ENCODE measurements around the gene CCNL2. TPM values are rescaled to one million over a fixed set of nuclear protein-coding genes. Genes with fewer than 3 reads are reported as not detected.
"Not testable (repeated sequence)": the region's sequence is repeated elsewhere in the genome, so short reads cannot be mapped to it uniquely, and the experiment has no call there.

Gene CCNL2
- 144 and 146 TPM in 2 replicates for total RNA-seq

- Mint-ChIP-seq H3K4me1 (peaks cover 42% of the 10 kb centered on the region), H3K9me3 (no peaks in the 10 kb centered on the region), H3K27me3 (no peaks in the 10 kb centered on the region), H3K4me3 (peak within 1 kb of the TSS; percentile 92), H3K27ac (peak within 1 kb of the TSS; percentile 90), H3K36me3 (ENCODE audit: low read depth) (peaks cover 68% of the 10 kb centered on the region)
- intact Hi-C loops (cut with micrococcal nuclease) = loop anchor here (1.0 to 5.0 kb wide), 5 partner anchors 8 to 216 kb away; partner anchors contain the start of genes AURKAIP1, DVL1, MIB2 and MRPL20
- DNase-seq = peak; percentile 100
Observed at GRCh38 chr1:1399187-1399871, at the start of gene CCNL2. Gene CCNL2 (minus strand): TSS chr1:1399335. CDS start chr1:1399306, 29 bp downstream.

DNA sequence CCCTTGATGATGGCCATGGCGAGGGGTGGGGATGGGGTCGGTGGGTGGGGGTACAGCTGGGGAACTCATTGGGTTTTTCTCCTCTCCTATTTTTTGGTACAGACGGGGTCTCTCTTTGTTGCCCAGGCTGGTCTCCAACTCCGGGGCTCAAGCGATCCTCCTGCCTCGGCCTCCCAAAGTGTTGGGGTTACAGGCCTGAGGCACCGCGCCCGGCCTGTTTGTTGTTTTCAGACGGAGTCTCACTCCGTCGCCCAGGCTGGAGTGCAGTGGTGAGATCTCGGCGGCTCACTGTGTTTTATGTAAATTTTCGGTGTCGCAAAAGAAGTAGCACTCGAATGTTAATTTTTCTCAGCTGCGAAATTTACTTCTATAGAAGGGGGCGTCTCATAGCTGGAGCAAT lies 47.5 kb upstream of the CCNL2 start:
- H3K27ac Mint-ChIP-seq; H3K4me1 Mint-ChIP-seq; H3K9me3 Mint-ChIP-seq; DNase-seq; H3K4me3 Mint-ChIP-seq; H3K36me3 Mint-ChIP-seq (ENCODE audit: low read depth); H3K27me3 Mint-ChIP-seq; intact Hi-C loops (cut with micrococcal nuclease): not testable (repeated sequence)

GRCh38 chr1:1442069-1442770 lies 43.1 kb upstream of the CCNL2 start:
- H3K36me3 Mint-ChIP-seq (ENCODE audit: low read depth) = no peaks in the 10 kb centered on the region
- intact Hi-C loops (cut with micrococcal nuclease) = no loop called here
- no peak overlapping the region for H3K4me3 Mint-ChIP-seq
- DNase-seq = no peak
- no peaks in the 10 kb centered on the region for H3K27me3 Mint-ChIP-seq
- no peaks in the 10 kb centered on the region for H3K9me3 Mint-ChIP-seq
- peaks cover 2% of the 10 kb centered on the region for H3K4me1 Mint-ChIP-seq
- no peak overlapping the region for H3K27ac Mint-ChIP-seq

- intact Hi-C loops (cut with micrococcal nuclease) = loop anchor here (2.0 kb wide), 1 partner anchor 34 kb away; the partner anchor contains the start of gene MRPL20
- H3K4me1 Mint-ChIP-seq = peaks cover 3% of the 10 kb centered on the region
- no peak overlapping the region for H3K4me3 Mint-ChIP-seq
- peak; percentile 88 for DNase-seq
- H3K27ac Mint-ChIP-seq = no peak overlapping the region
- H3K27me3 Mint-ChIP-seq = peaks cover 3% of the 10 kb centered on the region
- no peaks in the 10 kb centered on the region for H3K36me3 Mint-ChIP-seq (ENCODE audit: low read depth)
- H3K9me3 Mint-ChIP-seq = no peaks in the 10 kb centered on the region
Observed at GRCh38 chr1:1441002-1441888, 42.1 kb upstream of the CCNL2 start.

DNA sequence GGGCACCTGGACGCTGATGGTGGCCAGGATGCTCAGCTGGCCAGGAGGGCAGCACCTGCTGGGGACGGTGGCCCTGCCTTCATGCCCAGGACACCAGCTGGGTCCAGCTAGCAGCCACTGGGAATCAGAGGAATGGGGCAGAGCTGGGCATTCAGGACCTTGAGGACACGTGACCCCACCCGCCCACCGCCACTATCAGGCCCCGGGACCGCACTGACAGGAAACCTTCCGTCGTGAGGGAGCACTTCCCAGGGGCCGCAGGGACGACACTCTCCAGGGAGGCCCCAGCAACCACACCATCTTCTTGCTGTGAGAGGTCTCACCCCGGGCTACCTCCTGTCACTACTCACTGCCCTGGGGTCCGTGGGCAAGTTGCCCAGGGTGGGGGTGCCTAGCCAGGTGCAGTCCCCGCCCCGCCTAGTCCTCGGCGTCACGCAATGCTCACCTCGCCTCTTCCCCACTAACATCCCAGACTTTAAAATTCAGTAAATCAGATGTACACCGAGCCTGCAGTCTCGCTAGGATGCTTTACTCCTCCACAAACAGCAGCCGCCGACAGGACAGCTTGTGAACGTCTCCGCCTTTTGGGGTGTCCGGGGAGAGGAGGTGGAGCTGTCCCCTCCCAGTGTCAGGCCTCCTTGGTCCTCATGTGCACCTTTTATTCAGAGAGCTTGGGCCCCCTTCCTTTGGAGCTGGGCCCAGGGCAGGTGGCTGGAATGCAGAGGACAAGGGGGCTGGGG lies 41.3 kb upstream of the CCNL2 start:
- H3K27ac Mint-ChIP-seq = no peak overlapping the region
- H3K27me3 Mint-ChIP-seq = peaks cover 4% of the 10 kb centered on the region
- DNase-seq = no peak
- H3K9me3 Mint-ChIP-seq = no peaks in the 10 kb centered on the region
- no peak overlapping the region for H3K4me3 Mint-ChIP-seq
- intact Hi-C loops (cut with micrococcal nuclease) = loop anchor here (2.0 kb wide), 1 partner anchor 34 kb away; the partner anchor contains the start of gene MRPL20
- no peaks in the 10 kb centered on the region for H3K36me3 Mint-ChIP-seq (ENCODE audit: low read depth)
- peaks cover 4% of the 10 kb centered on the region for H3K4me1 Mint-ChIP-seq

GRCh38 chr1:1439546-1440261 lies 40.6 kb upstream of the CCNL2 start:
- Mint-ChIP-seq H3K27ac (no peak overlapping the region), H3K4me3 (no peak overlapping the region), H3K36me3 (ENCODE audit: low read depth) (no peaks in the 10 kb centered on the region), H3K27me3 (peaks cover 4% of the 10 kb centered on the region), H3K9me3 (no peaks in the 10 kb centered on the region), H3K4me1 (peaks cover 7% of the 10 kb centered on the region)
- intact Hi-C loops (cut with micrococcal nuclease) = loop anchor here (2.0 kb wide), 1 partner anchor 33 kb away; the partner anchor contains the start of gene MRPL20
- no peak for DNase-seq

DNA sequence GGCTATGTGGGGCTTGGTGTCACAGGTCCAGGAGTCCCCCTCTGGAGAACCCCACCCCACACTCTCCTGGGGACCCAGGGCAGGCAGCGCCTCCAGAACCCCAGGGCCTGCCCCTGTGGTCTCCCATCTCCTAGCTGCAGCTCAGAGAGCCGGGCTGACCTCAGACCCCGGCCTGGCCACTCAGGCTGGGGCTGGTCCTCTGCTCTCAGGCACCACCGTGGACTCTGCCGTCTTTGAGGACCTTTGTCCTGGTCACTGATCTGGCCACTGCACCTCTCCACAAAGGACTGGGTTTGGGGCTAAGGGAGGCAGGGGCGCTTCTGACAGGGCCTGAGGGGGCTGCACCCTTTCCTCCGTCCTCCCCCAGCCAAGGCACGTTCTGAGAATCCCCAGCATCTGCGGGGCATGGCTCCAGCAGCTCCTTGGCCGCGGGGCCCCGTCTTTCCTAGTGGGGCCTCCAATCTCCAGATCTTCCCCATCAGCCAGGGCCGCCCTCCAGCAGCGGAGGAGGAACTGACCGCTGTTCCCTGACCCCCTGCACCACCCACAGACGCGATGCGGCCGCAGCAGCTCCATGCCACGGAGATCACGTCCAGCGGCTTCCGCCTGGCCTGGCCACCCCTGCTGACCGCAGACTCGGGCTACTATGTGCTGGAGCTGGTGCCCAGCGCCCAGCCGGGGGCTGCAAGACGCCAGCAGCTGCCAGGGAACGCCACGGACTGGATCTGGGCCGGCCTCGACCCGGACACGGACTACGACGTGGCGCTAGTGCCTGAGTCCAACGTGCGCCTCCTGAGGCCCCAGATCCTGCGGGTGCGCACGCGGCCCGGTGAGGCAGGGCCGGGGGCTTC lies 39.6 kb upstream of the CCNL2 start:
- intact Hi-C loops (cut with micrococcal nuclease) = no loop called here
- peaks cover 4% of the 10 kb centered on the region for H3K27me3 Mint-ChIP-seq
- DNase-seq = no peak
- H3K4me3 Mint-ChIP-seq = no peak overlapping the region
- no peak overlapping the region for H3K27ac Mint-ChIP-seq
- H3K4me1 Mint-ChIP-seq = peaks cover 7% of the 10 kb centered on the region
- no peaks in the 10 kb centered on the region for H3K36me3 Mint-ChIP-seq (ENCODE audit: low read depth)
- H3K9me3 Mint-ChIP-seq = no peaks in the 10 kb centered on the region

DNA sequence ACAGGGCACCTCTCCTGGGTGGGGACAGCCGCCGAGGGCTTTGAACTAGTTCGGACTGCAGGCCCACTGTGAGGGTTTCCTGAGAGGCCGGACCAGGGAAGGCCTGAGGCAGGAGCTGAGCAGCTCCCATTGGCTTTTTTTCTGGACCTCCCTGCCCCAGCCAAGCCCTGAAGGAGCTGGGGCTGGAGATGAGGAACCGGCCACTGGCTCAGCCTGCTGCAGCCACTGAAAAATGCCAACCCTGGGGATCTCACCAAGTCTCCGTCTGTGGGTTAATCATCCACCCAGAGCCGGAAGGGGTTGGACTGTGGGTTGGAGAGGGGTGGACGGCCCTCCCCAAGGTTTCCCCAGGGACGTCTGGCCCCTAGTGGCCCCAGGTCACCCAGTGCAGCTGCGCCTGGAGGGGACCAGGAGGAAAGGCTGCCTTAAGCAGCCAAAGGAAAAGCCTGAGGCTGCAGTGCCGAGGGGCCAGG lies 38.8 kb upstream of the CCNL2 start:
- intact Hi-C loops (cut with micrococcal nuclease) = no loop called here
- Mint-ChIP-seq H3K27me3 (peaks cover 4% of the 10 kb centered on the region), H3K9me3 (no peaks in the 10 kb centered on the region), H3K4me1 (peaks cover 10% of the 10 kb centered on the region), H3K36me3 (ENCODE audit: low read depth) (no peaks in the 10 kb centered on the region), H3K4me3 (no peak overlapping the region), H3K27ac (no peak overlapping the region)
- no peak for DNase-seq

- Mint-ChIP-seq H3K36me3 (ENCODE audit: low read depth) (no peaks in the 10 kb centered on the region), H3K4me3 (no peak overlapping the region), H3K9me3 (no peaks in the 10 kb centered on the region), H3K4me1 (peaks cover 10% of the 10 kb centered on the region), H3K27me3 (peaks cover 4% of the 10 kb centered on the region), H3K27ac (no peak overlapping the region)
- DNase-seq = no peak
- intact Hi-C loops (cut with micrococcal nuclease) = no loop called here
Observed at GRCh38 chr1:1437033-1437903, 38.1 kb upstream of the CCNL2 start.

GRCh38 chr1:1436630-1437032 lies 37.5 kb upstream of the CCNL2 start:
- H3K4me3 Mint-ChIP-seq = peak overlapping the region; percentile 72
- DNase-seq = no peak
- peaks cover 4% of the 10 kb centered on the region for H3K27me3 Mint-ChIP-seq
- peaks cover 10% of the 10 kb centered on the region for H3K4me1 Mint-ChIP-seq
- no peaks in the 10 kb centered on the region for H3K36me3 Mint-ChIP-seq (ENCODE audit: low read depth)
- H3K27ac Mint-ChIP-seq = no peak overlapping the region
- H3K9me3 Mint-ChIP-seq = no peaks in the 10 kb centered on the region
- intact Hi-C loops (cut with micrococcal nuclease) = no loop called here

- Mint-ChIP-seq H3K27me3 (peaks cover 4% of the 10 kb centered on the region), H3K36me3 (ENCODE audit: low read depth) (no peaks in the 10 kb centered on the region), H3K4me3 (peak overlapping the region; percentile 72), H3K9me3 (no peaks in the 10 kb centered on the region), H3K27ac (peak overlapping the region; percentile 20), H3K4me1 (peaks cover 10% of the 10 kb centered on the region)
- no peak for DNase-seq
- intact Hi-C loops (cut with micrococcal nuclease) = no loop called here
Observed at GRCh38 chr1:1435911-1436629, 36.9 kb upstream of the CCNL2 start.
